H9 (cell line): ENCODE data around the gene RAB40C. TPM values are rescaled to one million over a fixed set of nuclear protein-coding genes. Genes with fewer than 3 reads are reported as not detected.

Experiments used
- DNase-seq: peaks from one replicate; pipeline ENCODE4 v3.0.0-alpha.2; 2017
- H2AFZ ChIP-seq: one replicate; pipeline ENCODE4 v1.6.1; 2013; ENCODE audit warnings: mild to moderate bottlenecking, low read length, control low read depth, moderate library complexity
- H2AK5ac ChIP-seq: 2 replicates; pipeline ENCODE4 v1.6.1; 2013; ENCODE audit warnings: low read length, control low read depth, mixed read lengths; ENCODE audit not compliant: insufficient read length
- H2BK120ac ChIP-seq: one replicate; pipeline ENCODE4 v1.6.1; 2013; ENCODE audit warnings: low read depth, mild to moderate bottlenecking, low read length, control low read depth, inconsistent platforms; ENCODE audit not compliant: poor library complexity, severe bottlenecking
- H2BK12ac ChIP-seq: 2 replicates; pipeline ENCODE4 v1.6.1; 2013; ENCODE audit warnings: low read length, control low read depth, mixed read lengths, low read depth; ENCODE audit not compliant: insufficient read length
- H2BK15ac ChIP-seq: 2 replicates; pipeline ENCODE4 v1.6.1; 2013; ENCODE audit warnings: low read depth, low read length, control low read depth
- H2BK20ac ChIP-seq: one replicate; pipeline ENCODE4 v1.6.1; 2013; ENCODE audit warnings: low read depth, mild to moderate bottlenecking, low read length, control low read depth, inconsistent platforms; ENCODE audit not compliant: poor library complexity, severe bottlenecking
- H2BK5ac ChIP-seq: 2 replicates; pipeline ENCODE4 v1.6.1; 2013; ENCODE audit warnings: low read length, control low read depth, mixed read lengths; ENCODE audit not compliant: insufficient read length
- H3K14ac ChIP-seq: 2 replicates; pipeline ENCODE4 v1.6.1; 2013; ENCODE audit warnings: low read length, control low read depth; ENCODE audit not compliant: insufficient read depth
- H3K18ac ChIP-seq: 2 replicates; pipeline ENCODE4 v1.6.1; 2013; ENCODE audit warnings: low read depth, mild to moderate bottlenecking, mixed read lengths, low read length, control low read depth; ENCODE audit not compliant: insufficient read length
- H3K23ac ChIP-seq: 2 replicates; pipeline ENCODE4 v1.6.1; 2013; ENCODE audit warnings: low read length, control low read depth, mixed read lengths, low read depth; ENCODE audit not compliant: insufficient read length
- H3K23me2 ChIP-seq: 2 replicates; pipeline ENCODE4 v1.6.1; 2013; ENCODE audit warnings: low read depth, mild to moderate bottlenecking, mixed read lengths, low read length, control low read depth; ENCODE audit not compliant: insufficient read length, poor library complexity, severe bottlenecking
- H3K27ac ChIP-seq: 2 replicates; pipeline ENCODE4 v1.5.1; 2013; ENCODE audit warnings: low read length, control low read depth, mixed read lengths, low read depth; ENCODE audit not compliant: insufficient read length
- H3K27me3 ChIP-seq: 2 replicates; pipeline ENCODE4 v1.6.1; 2013; ENCODE audit warnings: low read length, control low read depth, inconsistent platforms; ENCODE audit not compliant: insufficient read depth
- H3K4ac ChIP-seq: 2 replicates; pipeline ENCODE4 v1.6.1; 2013; ENCODE audit warnings: low read depth, mild to moderate bottlenecking, control low read depth, inconsistent platforms, low read length, moderate library complexity
- H3K4me1 ChIP-seq: 2 replicates; pipeline ENCODE4 v1.6.1; 2013; ENCODE audit warnings: low read length, control low read depth, inconsistent platforms; ENCODE audit not compliant: insufficient read depth
- H3K4me2 ChIP-seq: 2 replicates; pipeline ENCODE4 v1.6.1; 2013; ENCODE audit warnings: low read length, control low read depth, mixed read lengths; ENCODE audit not compliant: insufficient read length, insufficient read depth
- H3K56ac ChIP-seq: 2 replicates; pipeline ENCODE4 v1.6.1; 2013; ENCODE audit warnings: low read depth, mild to moderate bottlenecking, mixed read lengths, low read length, control low read depth; ENCODE audit not compliant: insufficient read length
- H3K79me1 ChIP-seq: 2 replicates; pipeline ENCODE4 v1.6.1; 2013; ENCODE audit warnings: low read depth, mild to moderate bottlenecking, moderate library complexity, low read length, control low read depth, inconsistent platforms; ENCODE audit not compliant: insufficient read depth, poor library complexity, severe bottlenecking
- H3K79me2 ChIP-seq: 2 replicates; pipeline ENCODE4 v1.6.1; 2013; ENCODE audit warnings: low read length, control low read depth, inconsistent platforms; ENCODE audit not compliant: insufficient read depth
- H3K9ac ChIP-seq: 2 replicates; pipeline ENCODE4 v1.6.1; 2013; ENCODE audit warnings: low read length, control low read depth, mixed read lengths; ENCODE audit not compliant: insufficient read length; ENCODE audit errors: extremely low read depth
- H3K9me3 ChIP-seq: one replicate; pipeline ENCODE4 v1.6.1; 2013; ENCODE audit warnings: low read depth, low read length, inconsistent platforms; ENCODE audit not compliant: control insufficient read depth
- H3T11ph ChIP-seq: one replicate; pipeline ENCODE4 v1.6.1; 2013; ENCODE audit warnings: mild to moderate bottlenecking, low read length, control low read depth, inconsistent platforms
- H4K20me1 ChIP-seq: one replicate; pipeline ENCODE4 v1.6.1; 2013; ENCODE audit not compliant: control insufficient read depth, insufficient read length, insufficient read depth
- H4K5ac ChIP-seq: 2 replicates; pipeline ENCODE4 v1.6.1; 2013; ENCODE audit warnings: low read depth, mild to moderate bottlenecking, mixed read lengths, low read length, control low read depth; ENCODE audit not compliant: insufficient read length
- H4K8ac ChIP-seq: replicated peaks from 2 replicates; pipeline ENCODE4 v1.6.1; 2013; ENCODE audit warnings: low read length, control low read depth, mixed read lengths, low read depth; ENCODE audit not compliant: insufficient read length
- H4K91ac ChIP-seq: 2 replicates; pipeline ENCODE4 v1.6.1; 2013; ENCODE audit warnings: low read depth, mild to moderate bottlenecking, moderate library complexity, mixed read lengths, low read length, control low read depth; ENCODE audit not compliant: insufficient read length
- H3K27ac Mint-ChIP-seq, 3 experiments: 2 replicates in 2 of 3; 3 replicates in 1 of 3; pipeline ENCODE4 v1.8.0; 2020 to 2021; ENCODE audit warnings: mixed read lengths in 3 of 3, mild to moderate bottlenecking in 1 of 3, moderate library complexity in 1 of 3
- H3K27me3 Mint-ChIP-seq: 2 replicates; pipeline ENCODE4 v1.8.0; 2021; ENCODE audit warnings: low read depth, mild to moderate bottlenecking, moderate library complexity, mixed read lengths
- H3K36me3 Mint-ChIP-seq, 3 experiments: 2 replicates in 2 of 3; 3 replicates in 1 of 3; pipeline ENCODE4 v1.8.0; 2020 to 2021; ENCODE audit warnings: low read depth in 3 of 3, mixed read lengths in 3 of 3; ENCODE audit not compliant: insufficient read depth in 1 of 3
- H3K4me1 Mint-ChIP-seq, 2 experiments: 2 replicates each; pipeline ENCODE4 v1.8.0; 2020; ENCODE audit warnings: mixed read lengths in 2 of 2
- H3K4me3 Mint-ChIP-seq, 2 experiments: 2 replicates in 1 of 2; 3 replicates in 1 of 2; pipeline ENCODE4 v1.8.0; 2020 to 2021; ENCODE audit warnings: mild to moderate bottlenecking in 2 of 2, mixed read lengths in 2 of 2, moderate library complexity in 1 of 2
- H3K9me3 Mint-ChIP-seq, 2 experiments: 2 replicates in 1 of 2; 3 replicates in 1 of 2; pipeline ENCODE4 v1.8.0; 2020; ENCODE audit warnings: mild to moderate bottlenecking in 2 of 2, mixed read lengths in 2 of 2, moderate library complexity in 1 of 2
- WGBS: extraction: QIAGEN DNeasy Blood & Tissue Kit; methylation state at CpG from one replicate; pipeline ENCODE4 v1.1.7; 2013; ENCODE audit warnings: missing lambda C conversion rate, low lambda C conversion rate, mixed read lengths; ENCODE audit not compliant: insufficient read length; ENCODE audit errors: extremely low coverage; 5-methylcytosine and 5-hydroxymethylcytosine counted together
- total RNA-seq: library from RNA; stranded (reverse); gene quantifications from 2 replicates; pipeline ENCODE4 v1.2.1, GENCODE V29; 2021
- TF ChIP-seq, protein P1 (sequence below): fragments of 200-600 bp; sonication (generic); conservative IDR thresholded peaks from 3 replicates; pipeline ENCODE4 v1.8.0; 2021; ENCODE audit warnings: antibody characterized with exemption, mild to moderate bottlenecking

RAB40C gene
- total RNA-seq, 1 experiment from 2014 or later, result 19.1 TPM

DNA sequence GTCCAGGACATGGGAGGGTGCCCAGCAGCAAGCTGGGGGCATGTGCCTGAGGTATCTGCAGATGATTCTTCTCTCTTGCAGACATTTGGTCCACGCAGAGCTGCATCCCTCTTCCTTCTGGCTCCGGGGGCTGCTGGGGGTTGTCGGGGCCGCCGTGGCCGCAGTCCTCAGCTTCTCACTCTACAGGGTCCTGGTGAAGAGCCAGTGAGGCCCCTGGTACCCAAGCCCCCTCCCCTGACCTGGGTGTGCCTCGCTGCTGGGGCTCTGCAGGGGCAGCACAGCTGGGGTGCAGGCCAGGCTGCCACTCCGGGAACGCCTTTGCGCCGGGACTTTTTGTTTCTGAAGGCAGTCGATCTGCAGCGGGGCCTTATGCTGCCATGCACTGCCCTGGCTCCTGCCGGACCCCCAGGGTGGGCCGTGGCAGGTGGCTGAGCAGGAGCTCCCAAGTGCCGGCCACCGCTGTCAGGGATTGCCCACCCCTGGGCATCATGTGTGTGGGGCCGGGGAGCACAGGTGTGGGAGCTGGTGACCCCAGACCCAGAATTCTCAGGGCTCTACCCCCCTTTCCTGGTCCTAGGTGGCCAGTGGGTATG is 83.6 kb downstream of the RAB40C start:
- H3K27ac ChIP-seq, result no peak overlapping the region
- Mint-ChIP-seq H3K4me1 (peaks cover 11 to 15% of the 10 kb centered on the region in 2 experiments), H3K27me3 (peaks cover 3% of the 10 kb centered on the region; the same call in 1 of the 2 replicates), H3K36me3 (peaks cover 11 to 27% (median 27%) of the 10 kb centered on the region in 3 experiments; a peak in 6 of 7 replicates), H3K9me3 (no peaks in the 10 kb centered on the region), H3K4me3 (no peak overlapping the region), H3K27ac (no peak overlapping the region)
- no peak overlapping the region for H2AFZ ChIP-seq
- WGBS, result no CpG with 5 or more reads among the region's 18 CpGs
- H3K79me1 ChIP-seq, result no peaks in the 10 kb centered on the region
- TF ChIP-seq, protein P1, sequence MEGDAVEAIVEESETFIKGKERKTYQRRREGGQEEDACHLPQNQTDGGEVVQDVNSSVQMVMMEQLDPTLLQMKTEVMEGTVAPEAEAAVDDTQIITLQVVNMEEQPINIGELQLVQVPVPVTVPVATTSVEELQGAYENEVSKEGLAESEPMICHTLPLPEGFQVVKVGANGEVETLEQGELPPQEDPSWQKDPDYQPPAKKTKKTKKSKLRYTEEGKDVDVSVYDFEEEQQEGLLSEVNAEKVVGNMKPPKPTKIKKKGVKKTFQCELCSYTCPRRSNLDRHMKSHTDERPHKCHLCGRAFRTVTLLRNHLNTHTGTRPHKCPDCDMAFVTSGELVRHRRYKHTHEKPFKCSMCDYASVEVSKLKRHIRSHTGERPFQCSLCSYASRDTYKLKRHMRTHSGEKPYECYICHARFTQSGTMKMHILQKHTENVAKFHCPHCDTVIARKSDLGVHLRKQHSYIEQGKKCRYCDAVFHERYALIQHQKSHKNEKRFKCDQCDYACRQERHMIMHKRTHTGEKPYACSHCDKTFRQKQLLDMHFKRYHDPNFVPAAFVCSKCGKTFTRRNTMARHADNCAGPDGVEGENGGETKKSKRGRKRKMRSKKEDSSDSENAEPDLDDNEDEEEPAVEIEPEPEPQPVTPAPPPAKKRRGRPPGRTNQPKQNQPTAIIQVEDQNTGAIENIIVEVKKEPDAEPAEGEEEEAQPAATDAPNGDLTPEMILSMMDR, result no peak
- H2BK120ac ChIP-seq, result no peak overlapping the region
- H3K14ac ChIP-seq, result no peak overlapping the region
- no peak for DNase-seq
- H3K4ac ChIP-seq, result no peak overlapping the region
- no peaks in the 10 kb centered on the region for H3K9me3 ChIP-seq
- H4K91ac ChIP-seq, result no peak overlapping the region
- no peak overlapping the region for H2BK12ac ChIP-seq
- no peak overlapping the region for H3K4me2 ChIP-seq
- no peaks in the 10 kb centered on the region for H4K20me1 ChIP-seq
- H3K4me1 ChIP-seq, result no peaks in the 10 kb centered on the region
- no peak overlapping the region for H3K9ac ChIP-seq
- no peak overlapping the region for H2AK5ac ChIP-seq
- no peak overlapping the region for H3K23ac ChIP-seq
- H4K5ac ChIP-seq, result no peak overlapping the region
- no peaks in the 10 kb centered on the region; the same call in 1 of the 2 replicates for H3K79me2 ChIP-seq
- H3K27me3 ChIP-seq, result no peaks in the 10 kb centered on the region
- H3T11ph ChIP-seq, result no peak overlapping the region
- H3K23me2 ChIP-seq, result peaks cover 6% of the 10 kb centered on the region
- H2BK15ac ChIP-seq, result no peak overlapping the region
- H2BK5ac ChIP-seq, result no peak overlapping the region
- H4K8ac ChIP-seq, result no peak overlapping the region
- no peak overlapping the region for H3K18ac ChIP-seq
- H3K56ac ChIP-seq, result no peak overlapping the region
- H2BK20ac ChIP-seq, result no peak overlapping the region
